Activated CD8-positive, alpha-beta memory T cell treated with anti-CD3 and anti-CD28 coated beads, Interleukin-2, amount 50 U/mL, for 1 hour (primary cell): ENCODE measurements around the gene STX8.

ENCODE experiments used
- DNase-seq: peaks from one replicate; pipeline ENCODE4 v3.0.0-alpha.2; 2020; ENCODE audit errors: extremely low read depth

STX8 gene

GRCh38 chr17:9226794-9227135, 348.9 kb downstream of the STX8 start:
- no peak for DNase-seq

- no peak for DNase-seq
Measured at GRCh38 chr17:9226130-9226793, 349.4 kb downstream of the STX8 start.

- DNase-seq, result no peak
Measured at GRCh38 chr17:9225305-9226101, 350.1 kb downstream of the STX8 start.

GRCh38 chr17:9224485-9224884, 351.1 kb downstream of the STX8 start:
- DNase-seq, result no peak

- DNase-seq, result no peak
Measured at GRCh38 chr17:9223531-9223930, 352.1 kb downstream of the STX8 start.

GRCh38 chr17:9221922-9222180, 353.8 kb downstream of the STX8 start:
- no peak for DNase-seq

- DNase-seq, result no peak
Measured at GRCh38 chr17:9221147-9221921, 354.3 kb downstream of the STX8 start.

- no peak for DNase-seq
Measured at GRCh38 chr17:9220398-9221146, 355.0 kb downstream of the STX8 start.

GRCh38 chr17:9219631-9220397, 355.8 kb downstream of the STX8 start:
- no peak for DNase-seq

- no peak for DNase-seq
Measured at GRCh38 chr17:9218911-9219310, 356.7 kb downstream of the STX8 start.

- no peak for DNase-seq
Measured at GRCh38 chr17:9218064-9218635, 357.5 kb downstream of the STX8 start.

- DNase-seq, result no peak
Measured at GRCh38 chr17:9217151-9218056, 358.2 kb downstream of the STX8 start.

GRCh38 chr17:9215465-9215864, 360.2 kb downstream of the STX8 start:
- no peak for DNase-seq

GRCh38 chr17:9213303-9213640, 362.3 kb downstream of the STX8 start:
- DNase-seq, result no peak

GRCh38 chr17:9212376-9213302, 363.0 kb downstream of the STX8 start:
- no peak for DNase-seq

- no peak for DNase-seq
Measured at GRCh38 chr17:9211133-9211765, 364.4 kb downstream of the STX8 start.

- DNase-seq, result no peak
Measured at GRCh38 chr17:9209781-9210370, 365.7 kb downstream of the STX8 start.

- DNase-seq, result no peak
Measured at GRCh38 chr17:9209347-9209746, 366.3 kb downstream of the STX8 start.
